HG03342 (cell line): ENCODE measurements around the gene COL4A2.

ENCODE experiments used
- ATAC-seq: cut with Tn5 transposase; IDR thresholded peaks from one replicate; pipeline ENCODE4 v1.9.1; 2021; ENCODE audit warnings: mild to moderate bottlenecking, moderate library complexity; ENCODE audit not compliant: unreplicated experiment

The COL4A2 gene

DNA sequence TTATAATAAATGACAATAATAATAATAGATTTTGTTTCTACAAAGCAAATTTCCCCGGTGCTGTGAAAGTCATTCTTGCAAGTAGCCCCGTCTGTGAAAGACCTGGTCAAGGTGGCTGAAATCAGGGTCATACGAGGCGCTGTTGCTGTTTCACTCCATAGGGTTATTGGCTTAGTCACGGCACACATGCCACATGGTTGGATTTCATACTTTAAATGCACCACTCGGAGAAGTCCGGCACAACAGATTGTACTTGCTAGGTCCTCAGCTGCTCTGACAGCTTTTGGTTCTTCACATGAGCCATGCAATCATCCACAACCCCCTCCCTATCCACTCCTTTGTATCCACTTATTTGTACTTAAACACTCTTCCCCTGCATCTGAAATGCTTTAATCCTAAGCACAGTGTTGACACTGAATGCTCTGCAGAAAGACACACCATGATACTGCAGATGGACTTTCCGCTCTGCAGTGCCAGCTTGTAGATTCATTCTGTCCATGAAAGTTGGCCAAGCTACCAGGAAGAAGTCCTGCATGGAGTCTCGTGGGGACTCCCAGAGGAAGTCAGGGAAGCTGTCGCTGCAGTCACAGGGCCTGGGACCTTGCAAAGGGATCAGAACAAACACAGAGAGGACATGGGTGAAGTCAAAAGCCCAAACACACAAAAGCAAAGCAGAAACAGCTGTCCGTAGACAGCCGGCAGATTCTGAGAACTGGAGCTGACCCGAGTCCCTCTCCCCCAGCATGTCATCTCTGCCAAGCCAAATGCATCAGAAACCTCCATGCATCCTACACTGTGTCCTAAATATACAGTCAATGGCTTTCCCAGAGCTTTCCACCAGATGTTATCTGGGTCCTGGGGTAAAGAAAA lies 124.6 kb downstream of the COL4A2 start:
- no peak for ATAC-seq

DNA sequence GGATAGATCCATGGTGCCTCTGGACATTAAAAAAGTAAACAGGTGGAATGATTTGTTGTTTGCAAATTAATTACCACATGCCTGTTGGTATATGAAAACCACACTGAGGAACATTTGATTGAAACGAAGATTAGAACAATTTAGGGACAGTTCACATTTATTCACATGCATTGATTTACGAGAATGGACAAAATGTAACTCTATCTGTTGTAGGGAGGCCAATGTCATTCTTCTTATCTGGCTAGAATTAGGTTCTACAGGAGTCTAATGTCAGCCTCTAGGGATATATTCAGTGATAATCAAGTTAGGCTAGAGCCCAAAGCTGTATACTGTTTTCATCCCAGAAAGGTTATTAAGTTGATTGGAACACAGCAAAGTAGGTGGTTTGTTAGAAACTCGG lies 125.4 kb downstream of the COL4A2 start:
- no peak for ATAC-seq

DNA sequence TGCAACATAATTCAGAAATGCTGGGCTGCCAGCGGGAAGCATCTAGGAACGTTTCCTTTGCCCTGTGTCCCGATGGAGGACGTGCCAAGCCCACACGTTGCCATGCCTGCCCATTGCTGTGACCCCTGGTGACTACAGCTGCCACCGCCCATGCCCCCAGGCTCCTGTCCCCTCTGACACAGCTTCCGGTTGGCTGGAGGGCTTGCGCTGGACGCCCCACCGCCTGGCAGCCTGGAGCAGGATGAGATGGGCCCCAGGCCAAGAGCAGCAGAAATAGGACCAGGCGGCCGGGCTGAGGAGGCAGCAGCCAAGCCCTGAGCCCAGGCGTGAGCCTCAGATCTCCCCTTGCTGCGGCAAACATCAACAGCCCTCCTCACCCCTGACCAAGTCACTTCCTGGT lies 125.9 kb downstream of the COL4A2 start:
- no peak for ATAC-seq

DNA sequence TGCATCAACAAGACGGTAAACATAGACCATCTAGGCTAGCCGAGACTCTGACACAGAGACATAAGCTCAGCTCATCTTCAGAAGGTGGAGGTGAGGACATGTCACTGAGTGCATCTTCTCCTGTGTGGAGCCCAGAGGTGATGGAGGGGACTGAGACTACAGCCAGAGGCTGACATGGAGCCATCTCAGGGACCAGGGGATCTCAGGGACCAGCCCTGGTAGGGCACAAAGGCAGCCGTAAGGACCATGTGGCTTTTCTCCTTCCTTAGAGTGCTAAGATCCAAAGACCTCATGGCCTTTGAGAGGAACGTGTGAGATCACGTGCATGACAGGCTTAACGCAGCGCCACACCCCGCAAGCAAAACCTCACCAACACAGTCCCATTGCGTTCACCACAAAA lies 127.5 kb downstream of the COL4A2 start:
- ATAC-seq = no peak

DNA sequence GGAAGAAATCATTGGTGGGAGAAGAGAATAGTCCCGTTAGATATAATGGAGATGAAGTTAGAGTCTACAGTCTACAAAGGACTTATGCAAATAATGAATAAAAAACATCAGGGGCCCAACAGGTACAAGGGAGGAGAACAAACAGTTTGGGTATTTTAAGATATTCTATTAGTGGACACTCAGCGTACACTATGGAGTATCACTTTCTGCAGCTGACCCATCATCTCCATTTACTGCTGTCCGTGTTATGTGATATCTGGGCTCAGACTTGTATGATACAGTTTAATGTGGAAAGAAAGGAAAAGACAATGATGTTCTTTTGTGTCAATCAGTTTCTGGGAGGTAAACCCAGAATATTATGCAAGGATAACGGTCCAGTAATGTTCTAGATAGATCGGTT lies 128.2 kb downstream of the COL4A2 start:
- no peak for ATAC-seq

DNA sequence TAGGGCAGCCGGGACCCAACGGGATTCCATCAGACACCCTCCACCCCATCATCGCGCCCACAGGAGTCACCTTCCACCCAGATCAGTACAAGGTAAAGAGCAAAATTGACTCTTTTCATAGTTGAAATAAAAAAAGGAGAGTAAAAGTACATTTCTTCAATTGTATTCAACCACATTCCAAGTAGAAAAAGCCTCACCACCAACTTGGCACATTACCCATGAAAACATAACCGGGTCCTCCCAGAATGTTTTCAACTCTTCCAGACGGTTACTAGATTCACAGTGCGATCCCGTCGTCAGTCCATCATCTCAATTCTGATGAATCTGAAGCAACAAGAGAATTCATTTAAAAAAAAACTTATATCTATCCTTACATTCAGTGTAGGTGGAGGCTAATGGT lies 129.2 kb downstream of the COL4A2 start:
- no peak for ATAC-seq

DNA sequence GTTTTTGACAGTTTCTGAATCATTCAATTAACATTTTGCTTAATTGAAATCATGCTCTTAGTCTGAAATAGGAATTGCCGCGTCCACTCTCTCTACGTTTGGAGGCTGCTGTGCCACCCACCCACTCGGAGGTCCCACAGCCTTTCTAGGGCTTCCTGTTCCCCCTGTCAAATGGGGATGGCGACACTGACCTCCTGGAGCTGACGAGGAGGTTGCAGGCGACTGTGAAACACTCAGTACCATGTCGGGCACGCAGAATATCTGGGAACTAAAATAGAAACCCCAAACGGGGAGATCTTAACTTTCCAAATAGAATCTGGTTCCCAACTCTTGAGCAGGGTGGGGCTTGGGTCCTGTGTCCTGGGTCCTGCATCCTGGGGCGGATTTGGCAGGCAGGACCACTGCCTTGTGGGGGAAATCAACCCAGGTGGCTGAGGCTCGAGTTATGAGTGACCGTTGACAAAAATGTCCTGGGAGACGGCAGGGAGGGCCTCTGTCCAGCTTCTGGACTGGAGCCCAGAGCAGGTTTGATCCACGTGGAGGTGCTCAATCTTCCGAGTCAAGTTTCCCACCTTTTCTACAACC lies 129.8 kb downstream of the COL4A2 start:
- no peak for ATAC-seq

DNA sequence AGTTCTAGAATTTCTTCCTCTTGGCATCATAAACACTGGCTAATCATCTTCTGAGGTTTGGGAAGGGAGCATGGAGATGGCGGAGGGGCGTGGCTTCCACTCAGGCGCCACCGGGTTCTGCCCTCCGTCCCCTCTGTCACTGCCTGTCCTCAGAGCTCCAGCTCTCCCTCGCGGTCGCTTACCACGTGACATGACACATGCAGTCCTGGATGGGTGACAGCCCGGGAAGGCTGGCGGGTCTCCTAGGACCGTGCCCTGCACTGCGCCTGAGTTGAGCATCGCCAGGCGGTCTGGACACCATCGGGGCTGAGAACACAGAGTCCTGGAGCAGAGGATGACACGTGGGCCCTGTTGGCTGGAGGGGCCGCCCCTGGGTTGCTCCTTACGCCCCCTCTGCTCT lies 131.1 kb downstream of the COL4A2 start:
- no peak for ATAC-seq

DNA sequence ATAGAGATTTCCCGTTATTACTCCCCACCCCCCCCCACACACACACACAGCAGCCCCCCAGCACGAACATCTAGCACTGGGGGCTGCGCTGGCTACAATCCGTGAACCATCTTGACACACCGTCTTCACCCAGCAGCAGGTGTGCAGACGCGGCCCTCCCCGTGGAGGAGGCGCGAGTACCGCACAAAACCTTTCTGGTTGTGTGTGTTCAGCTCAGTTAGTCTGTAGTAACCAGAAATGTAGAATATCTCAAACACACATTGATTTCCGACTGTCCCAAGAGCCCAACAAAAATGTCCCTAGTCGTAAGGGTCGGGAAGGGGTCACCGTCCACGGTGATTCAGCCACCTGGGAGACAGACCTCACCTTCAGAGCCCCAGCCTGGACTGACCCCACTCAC lies 131.7 kb downstream of the COL4A2 start:
- ATAC-seq = no peak

DNA sequence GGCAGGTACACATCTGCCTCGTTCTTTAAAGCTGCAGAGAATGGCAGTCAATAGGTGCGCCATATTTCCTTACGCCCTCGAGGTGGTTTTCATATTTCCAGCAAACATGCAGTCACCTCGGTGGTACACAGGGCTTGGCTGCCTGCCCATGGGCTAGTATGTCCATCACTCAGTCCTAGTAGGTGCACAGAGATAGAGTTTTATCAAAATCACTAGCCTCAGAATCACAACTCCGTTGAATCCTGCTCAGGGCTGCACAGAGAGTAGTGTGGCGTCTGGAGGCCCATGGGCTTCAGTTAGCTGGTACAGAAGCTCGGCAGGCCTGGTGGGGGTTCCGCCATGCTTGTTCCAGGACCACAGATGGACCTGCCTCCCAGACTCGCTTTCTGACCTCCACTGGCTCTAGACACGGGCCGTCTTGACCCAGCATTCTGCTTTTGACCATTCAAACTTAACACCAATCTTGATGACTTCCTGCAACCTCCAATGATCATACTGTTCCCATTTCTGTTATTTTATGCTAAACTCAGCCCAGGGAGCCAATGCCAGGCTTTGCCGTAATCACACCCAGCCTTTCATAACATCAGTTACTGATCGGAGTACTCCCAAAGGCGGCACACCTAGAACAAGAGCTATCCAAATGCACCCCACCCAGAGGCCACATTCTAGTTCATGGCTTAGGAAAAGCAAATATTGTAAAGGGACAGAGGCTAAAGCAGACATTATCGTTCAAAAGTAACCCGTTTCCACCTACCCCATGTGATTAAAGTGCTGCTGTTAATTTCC lies 134.1 kb downstream of the COL4A2 start:
- ATAC-seq = no peak

DNA sequence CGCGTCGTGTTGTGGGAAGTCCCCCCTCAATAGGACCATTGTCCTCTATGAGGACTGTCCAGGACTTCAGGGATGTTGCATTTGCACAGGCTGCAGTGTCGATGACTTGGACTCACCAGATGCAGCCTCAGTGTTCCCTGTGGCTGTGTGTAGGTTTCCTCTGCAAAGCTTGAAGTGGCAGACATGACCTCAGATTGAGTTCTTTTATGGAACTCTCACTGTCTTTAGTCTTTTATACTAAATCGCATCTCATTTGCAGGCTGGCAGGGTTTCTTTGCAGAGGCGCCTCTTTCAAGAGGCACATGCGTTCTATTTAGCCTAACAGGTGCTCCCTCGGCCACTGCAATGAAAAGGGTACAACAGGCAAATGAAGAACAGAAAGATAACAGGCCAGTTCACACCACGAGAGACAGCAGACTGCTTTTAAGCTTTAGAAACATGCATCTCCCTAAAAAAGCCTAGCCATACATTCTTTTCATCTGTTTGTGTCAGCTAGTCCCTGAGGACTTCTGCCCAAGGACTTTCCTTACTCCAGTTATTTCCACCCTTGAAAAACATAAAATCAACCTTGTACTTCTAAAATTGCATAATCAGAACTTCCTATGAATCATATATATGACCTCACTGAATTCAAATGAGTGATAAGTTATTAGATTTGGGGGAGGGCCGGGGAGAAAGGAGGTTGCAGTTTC lies 136.0 kb downstream of the COL4A2 start:
- no peak for ATAC-seq

DNA sequence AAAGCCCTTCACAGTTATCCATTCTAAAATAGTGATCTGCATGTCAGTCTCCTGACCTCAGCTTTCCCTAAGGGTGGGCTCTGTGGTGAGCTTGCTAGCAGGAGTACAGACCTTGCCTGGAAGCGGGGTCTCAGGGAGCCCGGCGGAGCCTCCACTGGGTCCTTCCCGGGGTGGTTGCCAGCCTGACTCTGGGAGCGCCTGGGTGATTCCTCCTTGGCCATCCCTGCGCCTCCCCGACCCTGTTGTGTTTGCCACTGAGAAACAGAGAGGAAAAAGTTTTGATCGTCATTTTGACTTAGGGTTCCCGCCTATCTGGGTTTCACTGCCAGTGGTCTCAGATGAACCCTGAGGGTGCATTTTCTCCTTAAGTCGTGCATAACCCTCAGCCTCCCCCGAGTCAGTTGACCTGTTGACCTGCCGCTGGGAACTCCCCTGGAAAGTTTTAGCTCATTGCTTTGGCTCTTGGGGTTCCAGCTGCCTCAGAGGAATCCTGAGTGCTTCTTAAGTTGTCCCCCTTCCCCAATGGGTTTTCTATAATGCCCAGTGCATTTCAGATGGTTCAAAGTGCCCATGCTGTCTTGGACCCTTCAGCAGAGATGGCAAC lies 136.6 kb downstream of the COL4A2 start:
- ATAC-seq = peak; percentile 27

DNA sequence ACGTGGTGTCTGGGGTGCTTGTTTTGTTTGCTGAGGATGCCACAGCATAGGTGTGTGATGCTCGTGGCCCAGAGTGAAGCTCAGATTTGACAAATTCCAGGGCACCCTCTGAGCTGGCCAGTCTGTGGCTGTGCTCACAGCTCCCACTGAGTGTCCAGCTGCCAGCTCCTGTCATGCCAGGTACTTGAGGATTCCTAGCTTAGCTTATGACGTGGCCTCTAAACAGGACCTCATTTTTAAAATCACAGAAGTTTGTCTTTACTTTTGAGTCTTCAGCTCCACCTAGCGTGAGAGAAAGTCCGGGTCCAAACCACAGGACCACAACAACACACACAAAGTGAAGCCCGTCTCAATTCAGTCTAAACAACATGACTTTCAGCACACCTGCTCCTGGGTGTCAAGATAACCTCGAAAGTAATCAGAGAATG lies 137.2 kb downstream of the COL4A2 start:
- peak; percentile 46 for ATAC-seq

DNA sequence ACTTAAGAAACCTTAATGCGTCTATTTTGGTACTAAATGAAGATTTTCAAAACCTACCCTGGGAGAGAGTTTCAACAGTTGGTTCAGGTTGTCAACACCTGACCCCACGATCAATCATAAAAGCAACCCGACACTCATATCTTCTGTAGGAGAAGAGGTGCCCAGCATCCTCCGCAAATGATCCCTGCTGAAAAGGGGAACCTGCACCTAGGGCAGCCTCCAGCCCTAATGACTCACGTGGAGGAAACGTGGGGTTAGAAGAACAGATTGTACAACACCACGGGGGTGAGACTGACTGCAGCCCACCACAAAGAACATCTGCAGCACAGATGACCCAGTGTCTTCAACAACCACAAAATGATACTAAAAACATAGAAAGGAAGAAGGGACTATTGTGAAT lies 138.1 kb downstream of the COL4A2 start:
- peak; percentile 48 for ATAC-seq

DNA sequence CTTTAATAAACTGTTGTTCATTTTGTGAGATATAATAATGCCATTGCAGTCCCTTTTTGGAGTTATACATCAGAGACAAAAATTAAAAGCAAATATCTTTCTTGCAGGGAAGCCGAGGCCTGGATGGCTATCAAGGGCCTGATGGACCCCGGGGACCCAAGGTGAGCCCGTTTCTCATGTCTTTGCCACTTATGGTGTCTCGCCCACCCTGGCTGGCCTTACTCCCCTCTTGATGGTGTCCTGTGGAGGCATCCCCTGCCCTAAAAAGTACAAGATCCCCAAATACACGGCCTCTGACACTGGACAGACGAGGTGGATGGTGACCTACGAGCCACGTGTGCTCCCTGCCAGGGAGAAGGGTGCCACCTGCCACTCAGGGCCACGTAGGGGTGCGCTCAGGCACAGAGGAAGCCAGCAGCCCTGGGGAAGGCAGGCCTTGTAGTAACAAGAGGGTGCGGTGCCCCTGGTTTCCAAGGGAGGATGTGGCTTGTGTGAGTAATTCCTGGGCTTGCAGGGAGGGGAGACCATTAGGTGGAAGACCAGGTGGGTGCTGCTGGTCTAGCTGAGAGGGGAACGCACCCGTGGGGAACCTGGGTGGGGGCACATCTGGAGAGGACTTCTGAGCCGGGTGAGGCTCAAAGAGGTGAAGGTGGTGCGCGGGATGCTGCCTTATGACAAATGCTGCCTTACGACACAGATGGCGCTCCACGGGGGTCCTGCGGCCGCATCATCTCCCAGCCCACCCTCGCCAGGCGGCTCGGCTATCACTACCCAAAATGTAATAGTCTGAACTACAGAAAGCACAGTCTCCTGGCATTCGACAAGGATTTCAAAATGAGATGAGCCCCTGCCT lies 138.9 kb downstream of the COL4A2 start:
- no peak for ATAC-seq

DNA sequence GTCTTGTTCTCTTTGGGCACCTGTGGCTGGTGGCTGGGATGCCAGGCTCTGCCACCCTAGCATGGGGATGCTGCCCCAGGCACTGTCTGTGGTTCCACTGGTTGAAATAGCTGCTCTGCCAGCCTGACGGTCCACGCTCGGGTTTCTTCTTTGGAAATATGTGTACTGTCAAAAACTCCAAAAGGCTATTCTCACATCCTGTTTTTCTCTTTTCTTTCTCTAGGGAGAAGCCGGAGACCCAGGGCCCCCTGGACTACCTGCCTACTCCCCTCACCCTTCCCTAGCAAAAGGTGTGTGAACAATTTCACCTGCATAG lies 139.4 kb downstream of the COL4A2 start:
- ATAC-seq = no peak

DNA sequence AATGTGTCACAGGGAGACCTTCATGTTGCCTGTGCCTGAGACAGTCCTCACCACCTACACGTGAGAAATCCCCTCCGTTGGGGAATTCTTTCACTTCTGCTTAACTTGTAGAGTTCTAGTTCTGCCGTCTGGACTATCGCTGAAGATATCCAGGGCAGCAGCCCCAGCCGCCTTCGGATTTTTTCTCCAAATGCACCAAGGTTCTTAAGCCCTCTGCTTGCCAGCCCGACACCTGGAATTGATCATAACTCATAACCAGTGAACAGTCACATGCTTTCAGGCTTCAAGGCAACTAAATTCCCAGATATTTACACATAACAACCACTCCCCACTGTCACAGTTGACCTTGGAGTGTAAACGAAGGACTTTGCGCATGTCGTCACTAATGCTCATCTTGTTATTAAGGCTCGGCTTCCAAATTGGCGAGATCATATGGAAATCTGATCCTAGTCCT lies 140.0 kb downstream of the COL4A2 start:
- no peak for ATAC-seq

DNA sequence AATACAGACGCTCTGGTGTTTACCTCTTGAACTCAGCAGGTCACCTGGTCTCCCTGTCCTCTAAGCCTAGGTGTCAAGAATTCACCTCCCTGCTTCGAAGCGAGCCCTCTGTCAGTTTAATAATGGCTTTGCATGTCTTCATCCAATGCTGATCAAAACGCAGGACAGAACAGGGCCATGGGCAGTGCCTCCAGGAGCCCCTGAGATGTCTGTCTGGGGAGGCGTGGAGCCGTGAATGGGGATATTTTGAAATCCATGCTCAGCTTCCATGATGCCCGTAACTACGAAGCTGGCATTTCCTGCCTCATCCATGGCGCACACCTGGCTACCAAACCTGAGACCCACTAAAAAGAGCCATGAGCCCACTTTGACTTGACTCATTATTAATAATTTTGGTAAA lies 140.7 kb downstream of the COL4A2 start:
- ATAC-seq = no peak

DNA sequence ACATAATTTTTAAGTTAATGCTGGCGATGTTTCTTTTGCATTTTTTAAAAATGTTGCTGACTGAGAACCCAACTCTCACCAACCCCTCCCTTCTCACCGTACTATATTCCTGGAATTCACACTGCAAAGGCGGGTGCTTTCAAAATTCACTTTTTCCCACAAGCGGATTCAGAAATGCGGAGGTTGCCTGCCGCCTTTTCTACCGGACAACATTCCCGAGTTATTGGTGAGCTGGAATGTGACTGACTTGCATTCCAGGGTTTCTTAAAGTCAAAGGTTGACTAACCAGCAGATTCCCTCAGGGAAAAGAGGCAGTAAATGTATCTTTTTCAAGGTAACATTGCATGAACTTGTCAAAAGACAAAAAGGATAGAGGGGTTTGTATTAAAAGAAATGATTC lies 141.1 kb downstream of the COL4A2 start:
- ATAC-seq = no peak

DNA sequence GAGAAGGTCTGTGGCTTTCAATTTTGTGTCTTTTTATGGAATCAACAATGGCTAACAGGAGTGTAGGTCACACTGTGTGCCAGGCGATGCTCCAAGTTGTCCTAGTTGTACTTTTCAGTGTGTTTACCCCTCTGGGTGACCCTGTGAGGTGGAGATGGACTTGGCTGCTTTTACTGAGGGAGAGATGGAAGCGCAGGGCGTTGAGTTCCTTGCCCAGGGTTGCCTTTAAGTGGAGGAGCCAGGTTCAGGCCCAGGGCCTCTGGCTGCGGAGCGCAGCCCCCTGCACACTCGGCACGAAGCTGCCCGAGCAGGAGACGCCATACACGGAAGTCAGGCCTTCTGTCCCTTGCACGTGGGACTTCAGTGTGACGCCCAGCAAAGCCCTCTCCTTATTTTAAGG lies 141.6 kb downstream of the COL4A2 start:
- ATAC-seq = no peak
